Endothelial cell of umbilical vein (primary cell): ENCODE results near the gene PYROXD2.

Experiments used
- FOS ChIP-seq: IDR thresholded peaks from 2 replicates; pipeline ENCODE4 v1.6.1; 2011; ENCODE audit warnings: mild to moderate bottlenecking, low read length, moderate library complexity, borderline replicate concordance; ENCODE audit not compliant: insufficient read depth
- TF ChIP-seq, protein P1 (sequence below), 2 donors: IDR thresholded peaks; 1 replicate in 1 of 2; 2 replicates in 1 of 2; pipeline ENCODE4 v1.5.1; 2011; ENCODE audit warnings: low read length in 2 of 2, mild to moderate bottlenecking in 2 of 2, moderate library complexity in 2 of 2, control low read depth in 1 of 2, inconsistent platforms in 1 of 2, low read depth in 1 of 2; ENCODE audit not compliant: insufficient read depth in 1 of 2; ENCODE audit errors: extremely low read depth in 1 of 2

DNA sequence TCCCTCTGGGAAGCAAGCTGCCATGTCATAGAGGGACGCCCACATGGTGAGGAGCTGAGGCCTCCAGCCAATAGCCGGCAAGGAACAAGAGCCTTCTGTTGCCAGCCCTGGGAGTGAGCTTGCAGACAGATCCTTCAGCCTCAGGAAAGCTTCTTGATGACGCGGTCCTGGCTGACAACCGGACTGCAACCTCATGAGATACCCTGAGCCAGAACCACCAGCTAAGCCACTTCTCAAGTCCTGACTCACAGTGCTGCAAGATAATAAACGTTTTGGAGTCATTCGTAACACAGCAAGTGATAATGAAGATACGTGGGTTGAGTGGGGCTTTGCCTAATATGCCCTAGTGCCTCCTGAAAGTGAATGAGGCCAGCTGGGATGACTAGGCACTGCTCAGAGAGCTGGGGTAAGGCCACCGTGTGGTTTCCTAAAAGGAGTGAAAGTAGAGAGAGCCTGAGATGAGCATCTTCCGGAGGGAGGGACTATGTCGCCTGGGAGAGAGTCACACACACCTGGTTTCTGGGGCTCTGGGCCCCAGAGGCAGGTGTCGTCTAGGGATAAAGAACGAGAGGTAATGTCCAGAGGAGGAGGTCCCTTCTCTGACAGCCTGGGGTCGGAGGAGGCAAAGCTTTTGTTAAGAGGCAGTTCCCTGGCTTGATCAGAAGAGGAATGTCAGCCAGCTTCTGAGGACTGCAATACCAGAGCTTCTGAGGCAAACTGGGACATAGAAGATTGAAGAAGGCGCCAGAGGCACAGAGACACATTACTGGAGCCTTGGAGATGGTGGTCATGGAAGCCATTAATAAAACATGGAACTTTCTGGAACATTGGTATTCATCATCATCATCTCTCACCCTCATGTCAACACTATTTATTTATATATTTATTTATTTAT, 53.6 kb downstream of the PYROXD2 start:
- TF ChIP-seq, protein P1, sequence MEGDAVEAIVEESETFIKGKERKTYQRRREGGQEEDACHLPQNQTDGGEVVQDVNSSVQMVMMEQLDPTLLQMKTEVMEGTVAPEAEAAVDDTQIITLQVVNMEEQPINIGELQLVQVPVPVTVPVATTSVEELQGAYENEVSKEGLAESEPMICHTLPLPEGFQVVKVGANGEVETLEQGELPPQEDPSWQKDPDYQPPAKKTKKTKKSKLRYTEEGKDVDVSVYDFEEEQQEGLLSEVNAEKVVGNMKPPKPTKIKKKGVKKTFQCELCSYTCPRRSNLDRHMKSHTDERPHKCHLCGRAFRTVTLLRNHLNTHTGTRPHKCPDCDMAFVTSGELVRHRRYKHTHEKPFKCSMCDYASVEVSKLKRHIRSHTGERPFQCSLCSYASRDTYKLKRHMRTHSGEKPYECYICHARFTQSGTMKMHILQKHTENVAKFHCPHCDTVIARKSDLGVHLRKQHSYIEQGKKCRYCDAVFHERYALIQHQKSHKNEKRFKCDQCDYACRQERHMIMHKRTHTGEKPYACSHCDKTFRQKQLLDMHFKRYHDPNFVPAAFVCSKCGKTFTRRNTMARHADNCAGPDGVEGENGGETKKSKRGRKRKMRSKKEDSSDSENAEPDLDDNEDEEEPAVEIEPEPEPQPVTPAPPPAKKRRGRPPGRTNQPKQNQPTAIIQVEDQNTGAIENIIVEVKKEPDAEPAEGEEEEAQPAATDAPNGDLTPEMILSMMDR (IDR thresholded peaks at IDR 0.05; ENCODE audit: extremely low read depth in 1 of 2, insufficient read depth in 1 of 2, low read depth in 1 of 2, low read length in 2 of 2), result no peak
- TF ChIP-seq FOS, result no peak
